NCI-H526 (cell line): ENCODE measurements around the gene TAS2R38.
"Not testable (repeated sequence)": the region's sequence is repeated elsewhere in the genome, so short reads cannot be mapped to it uniquely, and the experiment has no call there.

Source experiments
- DNase-seq, 2 experiments: peaks; one replicate each; lab custom pipeline; 2025; lab: John Stamatoyannopoulos, UW

Gene TAS2R38

GRCh38 chr7:141973673-141974072, at the start of gene TAS2R38:
Gene TAS2R38 (minus strand): TSS chr7:141973773. CDS start chr7:141973689, 84 bp downstream.
- DNase-seq, result peak; percentile 10 to 22

GRCh38 chr7:142018154-142018553, 44.6 kb upstream of the TAS2R38 start:
- DNase-seq, result no peak

GRCh38 chr7:142017451-142017850, 43.9 kb upstream of the TAS2R38 start:
- DNase-seq, result no peak

DNA sequence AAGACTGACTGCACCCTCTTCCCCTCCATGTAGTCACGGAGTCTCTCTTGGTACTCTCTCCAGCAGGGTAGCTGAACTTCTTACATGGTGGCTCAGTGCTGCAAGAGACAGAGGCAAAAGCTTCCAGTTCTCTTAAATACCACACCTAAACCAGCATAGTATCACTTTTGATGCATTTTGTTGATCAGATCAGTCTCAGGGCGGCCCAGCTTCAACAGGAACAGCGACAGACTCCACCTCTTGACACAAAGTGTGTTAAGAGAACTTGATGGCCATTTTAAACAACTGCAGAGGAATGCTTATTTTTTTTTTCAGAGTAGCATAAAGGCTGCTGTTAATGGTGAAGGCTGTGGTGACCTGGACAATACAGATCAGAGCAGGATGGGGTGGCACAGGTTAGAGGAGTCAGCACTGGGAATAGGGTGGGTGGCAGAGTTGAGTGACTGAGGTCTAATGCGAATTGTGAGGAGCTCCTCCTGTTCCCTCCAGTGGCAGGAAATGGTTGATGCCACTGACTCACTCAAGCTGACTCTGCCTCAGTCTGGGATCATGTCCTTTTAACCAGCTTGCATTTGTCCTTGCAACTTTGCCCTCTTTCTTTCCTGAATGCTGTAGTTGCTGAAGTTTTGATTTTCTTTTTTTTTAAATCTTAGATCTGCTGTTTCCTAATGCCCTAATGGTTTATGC, 39.4 kb upstream of the TAS2R38 start:
- DNase-seq, result no peak

DNA sequence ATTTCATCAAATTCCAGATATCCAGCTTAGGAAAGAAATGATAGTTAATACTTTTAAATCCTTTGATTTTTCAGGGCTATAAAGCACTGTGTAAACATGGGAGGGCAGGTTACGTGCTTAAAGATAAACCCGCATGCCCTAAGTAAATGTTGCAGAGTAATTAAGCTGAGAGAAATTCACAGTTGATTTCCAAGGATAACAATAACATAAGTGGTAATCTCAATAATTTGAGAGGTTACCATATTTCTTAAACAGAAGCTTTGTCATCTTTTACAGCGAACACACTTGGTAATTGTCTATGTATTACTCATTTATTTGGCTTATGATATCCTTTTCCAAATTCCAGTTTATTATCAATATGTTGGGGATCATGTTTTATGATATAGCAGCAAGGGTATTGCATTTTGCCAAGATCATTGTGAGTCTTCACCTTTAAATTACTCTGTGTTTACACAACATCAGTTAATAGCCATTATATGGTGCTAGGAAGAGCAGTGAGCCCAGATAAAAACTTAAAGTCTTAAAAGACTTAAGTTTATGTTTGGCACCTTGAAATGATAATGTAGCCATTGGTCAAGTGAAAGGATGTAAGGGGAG, 37.5 kb upstream of the TAS2R38 start:
- DNase-seq, result no peak

GRCh38 chr7:142009187-142009586, 35.6 kb upstream of the TAS2R38 start:
- no peak for DNase-seq

DNA sequence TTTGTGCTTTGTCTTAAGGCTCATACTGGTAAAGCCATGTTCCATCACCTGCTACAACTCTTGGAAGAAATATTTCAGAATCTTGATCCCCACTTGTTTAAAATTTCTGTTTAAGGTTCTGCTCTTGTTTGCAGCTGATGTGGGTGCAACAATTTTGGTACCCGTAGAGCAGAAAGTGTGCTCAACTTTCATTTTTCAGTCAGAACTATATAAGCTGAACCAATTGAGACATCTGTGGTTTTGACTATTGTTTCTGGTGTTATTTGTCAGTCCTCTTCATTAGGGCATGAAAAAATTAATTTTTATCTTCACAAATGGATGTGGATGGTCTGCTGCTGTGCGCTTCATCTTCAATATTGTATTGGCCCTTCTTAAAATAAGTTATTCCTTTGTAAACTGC, 33.0 kb upstream of the TAS2R38 start:
- DNase-seq, result no peak

DNA sequence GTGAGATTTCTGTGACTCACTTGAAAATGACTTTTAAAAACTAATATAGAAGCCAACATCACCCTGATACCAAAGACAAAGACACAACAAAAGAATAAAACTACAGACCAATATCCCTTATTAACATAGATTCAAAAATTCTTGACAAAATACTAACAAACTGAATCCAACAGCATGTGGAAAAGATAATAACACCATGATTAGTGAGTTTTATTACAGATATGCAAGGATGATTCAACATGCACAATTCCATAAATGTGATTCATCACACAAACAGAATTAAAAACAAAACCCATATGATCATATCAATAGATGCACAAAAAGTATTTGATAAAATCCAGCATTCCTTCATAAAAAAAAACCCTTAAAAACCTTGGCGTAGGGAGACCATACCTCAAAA, 28.6 kb upstream of the TAS2R38 start:
- no peak for DNase-seq

DNA sequence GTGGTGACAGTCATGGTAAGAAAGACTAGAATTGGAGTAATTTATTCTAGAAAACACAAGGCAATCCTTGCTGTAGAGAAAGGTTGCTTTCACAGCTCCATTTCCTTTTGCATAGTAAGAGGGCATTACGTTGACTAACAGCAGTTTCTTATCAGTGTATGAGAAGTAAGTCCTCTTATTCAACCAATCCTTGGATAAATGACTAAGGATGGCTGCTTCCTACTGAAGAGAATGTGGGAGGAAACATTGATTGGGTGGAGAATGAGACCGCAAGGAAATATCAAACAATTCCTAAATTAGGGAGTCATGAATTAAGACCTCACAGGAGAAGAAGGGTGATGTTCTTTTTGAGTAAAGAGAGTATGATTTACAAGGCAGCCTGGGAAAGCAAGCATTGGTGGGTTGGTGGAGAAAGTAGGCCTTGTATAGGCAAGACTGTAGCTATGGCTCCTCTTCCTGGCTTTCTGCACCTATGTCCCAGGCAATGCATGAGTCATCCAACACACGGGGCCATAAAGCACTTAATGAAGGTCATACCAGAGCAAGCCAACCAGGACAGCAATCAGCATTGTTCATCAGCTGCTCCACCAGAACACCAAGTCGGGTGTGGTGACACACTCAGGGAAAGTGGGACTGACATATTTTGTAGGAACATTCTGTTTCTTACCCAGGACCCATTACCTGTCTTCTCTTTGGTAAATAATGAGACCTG, 27.7 kb upstream of the TAS2R38 start:
- no peak for DNase-seq

GRCh38 chr7:142000244-142000643, 26.7 kb upstream of the TAS2R38 start:
- DNase-seq, result no peak

- DNase-seq, result peak in 1 of 2 experiments; percentile 22
These were observed 25.6 kb upstream of the TAS2R38 start for GRCh38 chr7:141999058-141999623.

DNA sequence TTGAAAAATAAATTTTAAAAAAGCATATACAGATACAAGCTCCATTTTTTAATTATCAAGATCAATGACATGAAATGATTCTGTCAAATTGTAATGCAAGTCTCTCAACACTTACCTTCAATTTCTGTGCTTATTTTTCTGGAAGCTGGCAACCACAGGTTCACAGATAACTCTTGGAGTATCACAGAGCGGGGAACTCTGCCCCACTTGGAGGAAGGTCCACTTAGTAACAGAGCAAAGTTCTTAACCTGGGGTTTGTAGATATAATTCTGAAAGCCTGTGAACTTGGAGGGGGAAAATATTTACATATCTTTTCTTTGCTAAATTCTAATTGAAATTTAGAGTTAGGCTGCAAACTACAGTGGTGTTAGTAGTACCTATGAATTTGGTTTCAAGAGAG, 19.8 kb upstream of the TAS2R38 start:
- DNase-seq, result no peak

GRCh38 chr7:141992688-141993087, 19.1 kb upstream of the TAS2R38 start:
- no peak for DNase-seq

DNA sequence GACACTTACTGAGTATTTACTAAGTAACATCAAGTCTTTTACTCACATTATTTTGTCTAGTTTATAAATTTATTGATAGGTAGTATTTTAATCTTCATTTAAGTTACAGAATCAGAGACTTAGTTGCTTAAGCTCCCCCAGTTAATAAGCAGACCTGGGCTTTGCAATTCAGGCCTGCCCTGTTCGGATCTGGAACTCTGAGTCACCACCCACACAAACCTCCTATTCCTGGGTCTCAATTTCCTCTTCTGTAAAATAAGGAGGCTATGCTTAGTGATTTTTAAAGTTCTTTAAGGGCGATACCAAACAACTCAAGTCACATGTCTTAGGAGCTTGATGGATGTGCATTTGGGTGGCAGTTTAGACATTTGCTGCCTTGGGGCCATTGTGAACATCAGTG, 18.6 kb upstream of the TAS2R38 start:
- DNase-seq, result no peak

GRCh38 chr7:141991140-141991539, 17.6 kb upstream of the TAS2R38 start:
- DNase-seq, result no peak

DNA sequence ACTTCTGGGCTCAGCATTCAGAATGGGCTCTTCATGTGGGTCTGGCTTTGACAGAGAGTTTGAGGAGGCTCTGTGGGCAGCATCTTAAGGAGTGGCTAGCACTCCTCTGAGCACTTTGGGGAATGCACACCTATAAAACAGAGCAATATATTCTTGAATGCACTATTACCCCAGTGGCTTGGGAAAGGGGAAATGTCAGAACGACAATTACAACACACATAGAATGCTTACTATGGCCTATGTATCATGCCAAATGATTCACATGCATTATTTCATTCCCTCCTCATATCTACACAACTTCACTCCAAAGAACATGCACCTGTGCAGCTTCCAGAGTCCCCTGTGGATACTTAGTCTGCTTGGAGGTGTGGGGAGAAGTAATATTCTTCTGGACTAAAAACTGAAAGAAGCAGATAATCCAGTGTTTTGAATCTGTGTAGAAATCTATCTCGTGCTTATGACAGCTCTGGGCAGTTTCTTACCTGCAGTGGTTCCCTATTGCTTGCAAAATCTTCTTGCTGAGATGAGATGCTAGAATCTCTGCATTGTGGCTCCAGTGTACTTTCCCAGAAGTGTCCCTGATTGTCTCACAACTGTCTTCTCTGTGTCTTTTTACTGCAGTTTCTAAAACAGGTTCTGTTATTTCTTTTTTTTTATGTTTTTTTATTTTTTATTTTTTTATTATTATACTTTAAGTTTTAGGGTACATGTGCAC, 16.6 kb upstream of the TAS2R38 start:
- no peak for DNase-seq

DNA sequence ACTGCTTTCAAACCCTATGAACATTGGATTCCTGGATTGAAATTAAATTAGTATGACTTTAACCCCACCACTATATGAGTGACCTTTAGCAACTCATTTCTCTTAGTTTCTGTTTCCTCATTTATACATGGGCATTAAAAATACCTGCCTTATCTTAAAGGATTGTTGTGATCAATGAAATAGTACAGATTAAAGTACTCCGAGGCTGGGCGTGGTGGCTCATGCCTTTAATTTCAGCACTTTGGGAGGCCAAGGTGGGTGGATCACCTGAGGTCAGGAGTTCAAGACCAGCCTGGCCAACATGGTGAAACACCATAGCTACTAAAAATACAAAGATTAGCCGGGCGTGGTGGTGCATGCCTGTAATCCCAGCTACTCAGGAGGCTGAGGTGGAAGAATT, 14.2 kb upstream of the TAS2R38 start:
- not testable (repeated sequence) for DNase-seq

DNA sequence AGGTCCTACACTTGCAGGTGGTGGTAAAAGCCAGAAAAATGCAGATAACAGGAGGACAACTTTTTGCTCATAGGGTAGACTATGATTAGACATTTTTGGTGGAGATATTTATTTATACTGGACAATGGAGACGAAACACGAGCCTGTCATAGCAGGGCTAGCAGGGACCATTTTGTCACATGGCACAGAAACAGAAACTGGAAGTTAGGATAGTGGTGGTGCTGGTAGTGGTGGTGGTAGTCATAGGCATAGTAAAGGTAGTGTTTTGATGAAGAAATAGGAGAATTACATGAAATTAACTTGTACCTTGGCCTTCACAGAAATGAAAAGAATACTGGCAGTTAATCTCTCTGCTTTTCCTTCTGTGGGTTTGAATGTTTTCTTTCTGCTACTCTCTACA, 13.3 kb upstream of the TAS2R38 start:
- no peak for DNase-seq

GRCh38 chr7:141985926-141986325, 12.4 kb upstream of the TAS2R38 start:
- DNase-seq, result peak in 1 of 2 experiments; percentile 39

DNA sequence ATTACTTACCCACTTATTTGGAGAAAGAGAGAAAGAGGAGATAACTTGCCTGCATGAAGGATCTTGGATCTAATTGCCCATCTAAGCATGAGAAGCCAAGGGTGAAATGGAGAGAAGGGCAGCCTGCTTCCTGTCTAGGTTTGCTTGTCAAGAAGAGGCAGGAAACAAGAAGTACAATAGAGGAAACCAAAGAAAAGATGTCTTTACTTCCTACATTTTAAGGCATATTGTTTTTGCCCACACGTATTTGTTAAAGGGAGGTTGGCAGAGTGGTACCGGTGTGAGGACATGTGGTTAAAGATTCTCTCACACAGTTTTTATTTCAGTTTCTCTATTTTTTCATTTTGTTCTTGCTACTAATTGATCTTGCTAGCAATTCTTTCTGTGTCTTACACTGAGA, 6.0 kb upstream of the TAS2R38 start:
- no peak for DNase-seq

DNA sequence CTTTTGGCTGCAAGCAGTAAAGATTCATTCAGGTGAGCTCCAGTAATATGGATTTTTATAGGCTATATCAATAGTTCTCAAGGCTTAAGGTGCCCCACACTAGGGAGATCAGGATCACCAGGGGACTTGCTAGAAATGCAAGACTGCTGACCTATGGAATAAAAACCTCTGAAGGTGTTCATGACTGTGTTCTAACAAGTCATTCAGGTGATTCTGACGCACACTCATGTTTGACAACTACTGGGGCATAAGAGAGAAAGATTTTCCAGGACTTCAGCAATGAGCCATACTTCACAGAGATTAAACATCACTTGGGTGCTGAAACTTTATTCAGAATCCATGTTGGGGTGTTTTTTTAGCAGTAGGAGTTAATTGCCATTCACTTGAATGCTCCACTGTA, 4.8 kb upstream of the TAS2R38 start:
- no peak for DNase-seq

DNA sequence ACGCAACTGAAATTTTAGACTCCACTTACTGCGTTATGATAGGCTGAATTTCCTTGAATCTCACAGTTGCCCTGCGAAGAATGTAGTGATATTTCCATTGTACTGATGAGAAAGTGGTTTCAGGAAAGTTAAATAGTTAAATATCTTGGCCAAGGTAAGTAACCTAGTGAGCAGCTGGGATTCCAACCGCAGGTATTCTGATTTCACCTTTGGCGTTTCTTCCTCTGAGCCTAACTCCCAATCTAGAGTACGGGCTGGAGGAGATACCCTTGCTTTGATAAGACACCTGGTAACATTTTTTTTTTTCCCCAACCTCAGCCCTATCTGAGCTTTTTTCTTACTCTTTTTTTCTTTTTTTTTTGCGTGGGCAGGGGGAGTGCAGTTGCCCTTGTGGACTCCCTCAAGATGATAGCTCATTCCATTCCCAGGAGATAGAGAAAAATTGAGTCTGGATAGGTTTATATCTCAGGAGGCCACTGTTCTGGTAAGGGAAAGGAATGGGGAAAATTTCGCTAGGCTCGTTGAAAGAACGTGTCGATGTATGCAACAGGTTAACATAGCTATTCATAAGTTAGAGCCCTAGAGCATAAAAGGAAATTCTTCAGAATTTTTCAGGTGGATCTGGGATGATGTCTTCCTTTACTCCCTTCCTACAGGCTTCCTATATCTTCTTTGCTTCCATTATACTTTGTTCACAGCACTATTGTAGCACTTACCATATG, 3.1 kb upstream of the TAS2R38 start:
- peak in 1 of 2 experiments; percentile 61 for DNase-seq
